Keratinocyte (primary cell): ENCODE data around the gene S100A14. TPM values are rescaled to one million over a fixed set of nuclear protein-coding genes. Genes with fewer than 3 reads are reported as not detected.

Source experiments
- DNase-seq: peaks from one replicate; pipeline ENCODE4 v3.0.0-alpha.2; 2011; ENCODE audit warnings: low read depth, missing footprints, low spot score
- FAIRE-seq: peaks from 2 replicates; lab custom pipeline; 2011; peaks lifted over from hg19 to GRCh38; lab: Jason Lieb, UNC
- H2AFZ ChIP-seq: 2 replicates; pipeline ENCODE4 v1.6.0; 2012; ENCODE audit warnings: low read length, control low read depth, inconsistent platforms; ENCODE audit not compliant: control insufficient read depth
- H3K27ac ChIP-seq: 2 replicates; pipeline ENCODE4 v1.5.1; 2011; ENCODE audit warnings: low read length; ENCODE audit not compliant: control insufficient read depth, insufficient read depth
- H3K27me3 ChIP-seq: 3 replicates; pipeline ENCODE4 v1.6.0; 2011; ENCODE audit warnings: low read length; ENCODE audit not compliant: control insufficient read depth, insufficient read depth; ENCODE audit errors: extremely low read depth
- H3K36me3 ChIP-seq, 2 experiments: 2 replicates in 1 of 2; 3 replicates in 1 of 2; pipeline ENCODE4 v1.5.1; 2011; ENCODE audit warnings: low read length in 2 of 2, mild to moderate bottlenecking in 1 of 2; ENCODE audit not compliant: control insufficient read depth in 2 of 2, insufficient read depth in 2 of 2; ENCODE audit errors: extremely low read depth in 1 of 2
- H3K4me1 ChIP-seq: 3 replicates; pipeline ENCODE4 v1.5.1; 2011; ENCODE audit warnings: low read length; ENCODE audit not compliant: control insufficient read depth, insufficient read depth; ENCODE audit errors: extremely low read depth
- H3K4me2 ChIP-seq: 3 replicates; pipeline ENCODE4 v1.6.0; 2011; ENCODE audit warnings: low read depth, low read length; ENCODE audit not compliant: control insufficient read depth, insufficient read depth; ENCODE audit errors: extremely low read depth
- H3K4me3 ChIP-seq, 3 experiments: fragments of 200-600 bp in 1 of 3; sonication (generic) in 1 of 3; 2 replicates in 2 of 3; 3 replicates in 1 of 3; pipeline ENCODE4 v1.5.1; 2011 to 2016; ENCODE audit warnings: low read length in 3 of 3, mild to moderate bottlenecking in 3 of 3, control low read depth in 2 of 3, inconsistent platforms in 1 of 3, low read depth in 1 of 3, mixed read lengths in 1 of 3, mixed run types in 1 of 3, moderate library complexity in 1 of 3; ENCODE audit not compliant: control insufficient read depth in 2 of 3, insufficient read depth in 2 of 3; ENCODE audit errors: extremely low read depth in 1 of 3
- H3K79me2 ChIP-seq: 2 replicates; pipeline ENCODE4 v1.6.0; 2012; ENCODE audit warnings: low read length; ENCODE audit not compliant: control insufficient read depth, insufficient read depth
- H3K9ac ChIP-seq: 3 replicates; pipeline ENCODE4 v1.6.0; 2011; ENCODE audit warnings: low read length; ENCODE audit not compliant: control insufficient read depth, insufficient read depth; ENCODE audit errors: extremely low read depth
- H3K9me1 ChIP-seq: 3 replicates; pipeline ENCODE4 v1.6.0; 2011; ENCODE audit warnings: low read length; ENCODE audit not compliant: control insufficient read depth, insufficient read depth; ENCODE audit errors: extremely low read depth
- H3K9me3 ChIP-seq: 2 replicates; pipeline ENCODE4 v1.5.1; 2012; ENCODE audit warnings: low read depth, low read length; ENCODE audit not compliant: control insufficient read depth
- H4K20me1 ChIP-seq: 3 replicates; pipeline ENCODE4 v1.6.0; 2011; ENCODE audit warnings: low read length; ENCODE audit not compliant: control insufficient read depth, insufficient read depth; ENCODE audit errors: extremely low read depth
- EZH2 ChIP-seq: IDR thresholded peaks from one replicate; pipeline ENCODE4 v1.6.1; 2012; ENCODE audit warnings: inconsistent platforms, mild to moderate bottlenecking, low read length, moderate library complexity
- dilution Hi-C: fragments of 300-500 bp; cut with MboI; formaldehyde crosslinking; loops from one replicate; pipeline ENCODE4 v1.7.0; 2020; ENCODE audit warnings: low sequenced_read_pairs; ENCODE audit not compliant: extremely low pct_ligation_motif_present
- polyA plus RNA-seq, 5 experiments: library from polyadenylated mRNA; depleted of rRNA in 3 of 5; stranded (reverse) in 3 of 5; stranded (forward) in 1 of 5; unstranded in 1 of 5; fragments of >200 nt; gene quantifications; 1 replicate in 1 of 5; 2 replicates in 3 of 5; 3 replicates in 1 of 5; pipeline versions ENCODE4 v1.2.1 to v1.2.3, GENCODE V29; 2011 to 2012; ENCODE audit warnings: missing spikeins in 2 of 5, low read depth in 1 of 5, low replicate concordance in 1 of 5
- TF ChIP-seq, protein P1 (sequence below), 3 experiments: IDR thresholded peaks in 1 of 3; conservative IDR thresholded peaks in 1 of 3; optimal IDR thresholded peaks in 1 of 3; 2 replicates in 2 of 3; 3 replicates in 1 of 3; pipeline versions ENCODE3 to v1.5.1; 2011; ENCODE audit warnings: low read length in 3 of 3, mild to moderate bottlenecking in 3 of 3, moderate library complexity in 2 of 3, control low read depth in 1 of 3, inconsistent platforms in 1 of 3; ENCODE audit not compliant: insufficient read depth in 2 of 3; ENCODE audit errors: extremely low read depth in 1 of 3

The S100A14 gene
- polyA plus RNA-seq, 1 donor (not counting 4 experiments of a cell fraction or from before 2014, with no cell fraction given): 1,394 TPM

DNA sequence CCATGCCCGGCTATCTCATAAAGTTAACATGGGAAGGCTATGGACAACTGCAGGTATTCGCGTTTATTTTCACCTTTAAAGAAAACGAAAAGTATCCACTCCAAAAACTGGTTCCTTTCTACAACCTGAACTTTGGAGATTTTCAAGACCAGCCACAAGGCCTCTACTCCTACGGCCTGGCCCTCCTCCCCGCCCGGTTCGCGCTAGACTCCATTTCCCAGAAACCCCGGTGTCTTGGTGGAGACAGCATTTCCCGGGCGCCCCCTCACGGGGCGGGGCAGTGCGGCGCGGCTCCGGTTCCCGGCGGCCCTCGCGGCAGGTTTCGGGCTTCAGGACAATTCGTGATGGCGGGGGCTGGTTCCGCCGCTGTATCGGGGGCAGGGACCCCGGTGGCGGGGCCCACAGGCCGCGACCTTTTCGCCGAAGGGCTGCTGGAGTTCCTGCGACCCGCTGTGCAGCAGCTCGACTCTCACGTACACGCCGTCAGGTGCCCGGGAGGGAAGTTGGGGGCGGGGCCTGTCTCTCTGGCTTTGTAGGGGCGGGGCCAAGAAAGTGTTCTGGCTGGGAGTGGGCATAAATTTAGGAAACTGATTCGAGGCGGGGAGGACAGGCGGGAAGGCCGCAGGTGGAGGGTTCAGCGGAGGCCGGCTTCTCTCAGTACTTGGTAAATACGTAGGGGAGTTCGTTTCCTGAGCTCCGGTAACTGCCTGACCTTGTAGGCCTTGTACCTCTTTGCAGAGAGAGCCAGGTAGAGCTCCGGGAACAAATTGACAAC, 42.5 kb upstream of the S100A14 start, which contains the start of gene SNAPIN:
SNAPIN (plus strand) TSS at position 304 of the 775 bp plus-strand sequence; CDS start at position 345, 41 bp downstream.
- Histone ChIP-seq H3K27me3 (no peaks in the 10 kb centered on the region), H3K79me2 (peaks cover 13% of the 10 kb centered on the region), H3K9ac (peak within 1 kb of the TSS; percentile 86), H3K9me3 (no peaks in the 10 kb centered on the region), H4K20me1 (no peaks in the 10 kb centered on the region), H3K9me1 (no peaks in the 10 kb centered on the region), H3K4me1 (peaks cover 4% of the 10 kb centered on the region), H3K4me2 (peak within 1 kb of the TSS; percentile 91), H3K27ac (peak within 1 kb of the TSS; percentile 80), H3K36me3 (peaks cover 13 to 18% of the 10 kb centered on the region in 2 experiments), H2AFZ (peak within 1 kb of the TSS; percentile 94), H3K4me3 (peak within 1 kb of the TSS; percentile 69 to 97 (median 94))
- dilution Hi-C loops: no loop called here
- TF ChIP-seq, protein P1, sequence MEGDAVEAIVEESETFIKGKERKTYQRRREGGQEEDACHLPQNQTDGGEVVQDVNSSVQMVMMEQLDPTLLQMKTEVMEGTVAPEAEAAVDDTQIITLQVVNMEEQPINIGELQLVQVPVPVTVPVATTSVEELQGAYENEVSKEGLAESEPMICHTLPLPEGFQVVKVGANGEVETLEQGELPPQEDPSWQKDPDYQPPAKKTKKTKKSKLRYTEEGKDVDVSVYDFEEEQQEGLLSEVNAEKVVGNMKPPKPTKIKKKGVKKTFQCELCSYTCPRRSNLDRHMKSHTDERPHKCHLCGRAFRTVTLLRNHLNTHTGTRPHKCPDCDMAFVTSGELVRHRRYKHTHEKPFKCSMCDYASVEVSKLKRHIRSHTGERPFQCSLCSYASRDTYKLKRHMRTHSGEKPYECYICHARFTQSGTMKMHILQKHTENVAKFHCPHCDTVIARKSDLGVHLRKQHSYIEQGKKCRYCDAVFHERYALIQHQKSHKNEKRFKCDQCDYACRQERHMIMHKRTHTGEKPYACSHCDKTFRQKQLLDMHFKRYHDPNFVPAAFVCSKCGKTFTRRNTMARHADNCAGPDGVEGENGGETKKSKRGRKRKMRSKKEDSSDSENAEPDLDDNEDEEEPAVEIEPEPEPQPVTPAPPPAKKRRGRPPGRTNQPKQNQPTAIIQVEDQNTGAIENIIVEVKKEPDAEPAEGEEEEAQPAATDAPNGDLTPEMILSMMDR (optimal IDR thresholded peaks at IDR 0.05 in 1 of 3, IDR thresholded peaks at IDR 0.05 in 1 of 3, conservative IDR thresholded peaks at IDR 0.05 in 1 of 3; ENCODE audit: extremely low read depth in 1 of 3, insufficient read depth in 2 of 3, low read length in 3 of 3): peak in 1 of 3 experiments; percentile 3
- no peak for TF ChIP-seq EZH2
- FAIRE-seq: no peak
- no peak for DNase-seq

DNA sequence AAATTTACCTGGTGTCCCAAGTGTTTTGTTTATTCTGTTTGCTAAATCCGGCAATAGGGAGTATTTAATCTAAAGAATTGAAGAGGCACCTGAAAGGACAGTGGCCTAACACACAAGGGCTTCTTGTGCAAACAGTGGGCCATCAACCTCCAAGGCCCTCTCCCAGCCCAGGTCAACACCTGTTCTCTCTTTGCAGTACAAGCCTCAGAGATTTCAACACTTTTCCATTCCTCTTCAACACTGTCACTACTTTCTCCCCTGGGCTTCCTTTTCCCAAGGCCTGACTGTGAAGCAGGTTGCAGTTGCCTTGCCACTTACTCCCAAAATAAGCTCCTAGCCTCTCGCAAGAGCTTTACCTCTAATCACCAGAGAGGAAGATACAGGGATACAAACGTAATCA, 39.2 kb upstream of the S100A14 start:
- no peak for FAIRE-seq
- Histone ChIP-seq H3K4me3 (no peak overlapping the region), H2AFZ (no peak overlapping the region), H3K9me3 (no peaks in the 10 kb centered on the region), H3K4me1 (peaks cover 12% of the 10 kb centered on the region), H3K4me2 (no peak overlapping the region), H3K27me3 (no peaks in the 10 kb centered on the region), H3K79me2 (peaks cover 13% of the 10 kb centered on the region), H3K27ac (no peak overlapping the region), H4K20me1 (no peaks in the 10 kb centered on the region), H3K36me3 (no peaks in the 10 kb centered on the region), H3K9me1 (no peaks in the 10 kb centered on the region), H3K9ac (no peak overlapping the region)
- DNase-seq: no peak
- dilution Hi-C loops: no loop called here
- no peak for TF ChIP-seq EZH2
- TF ChIP-seq, protein P1 (optimal IDR thresholded peaks at IDR 0.05 in 1 of 3, IDR thresholded peaks at IDR 0.05 in 1 of 3, conservative IDR thresholded peaks at IDR 0.05 in 1 of 3; ENCODE audit: extremely low read depth in 1 of 3, insufficient read depth in 2 of 3, low read length in 3 of 3): no peak
